ENCODE data around the gene ZNF540. TPM values are rescaled to one million over a fixed set of nuclear protein-coding genes. Genes with fewer than 3 reads are reported as not detected.

Gene ZNF540
- total RNA-seq, 2 donors from 2014 or later, result 4.5 to 18.3 TPM

- Histone ChIP-seq H3K27me3 (replicated peaks; ENCODE audit: insufficient read depth) (no peaks in the 10 kb centered on the region), H3K27ac (no peak overlapping the region), H3K36me3 (peaks cover 41% of the 10 kb centered on the region), H3K4me3 (no peak overlapping the region), H3K4me1 (ENCODE audit: control insufficient read depth in 1 of 2, low read depth in 2 of 2) (no peaks in the 10 kb centered on the region), H3K9me3 (no peaks in the 10 kb centered on the region)
- DNase-seq (ENCODE audit: low spot score), result no peak
- no peak for ATAC-seq (ENCODE audit: insufficient number of reproducible peaks, low FRiP score, low read depth)
- TF ChIP-seq, protein P1, sequence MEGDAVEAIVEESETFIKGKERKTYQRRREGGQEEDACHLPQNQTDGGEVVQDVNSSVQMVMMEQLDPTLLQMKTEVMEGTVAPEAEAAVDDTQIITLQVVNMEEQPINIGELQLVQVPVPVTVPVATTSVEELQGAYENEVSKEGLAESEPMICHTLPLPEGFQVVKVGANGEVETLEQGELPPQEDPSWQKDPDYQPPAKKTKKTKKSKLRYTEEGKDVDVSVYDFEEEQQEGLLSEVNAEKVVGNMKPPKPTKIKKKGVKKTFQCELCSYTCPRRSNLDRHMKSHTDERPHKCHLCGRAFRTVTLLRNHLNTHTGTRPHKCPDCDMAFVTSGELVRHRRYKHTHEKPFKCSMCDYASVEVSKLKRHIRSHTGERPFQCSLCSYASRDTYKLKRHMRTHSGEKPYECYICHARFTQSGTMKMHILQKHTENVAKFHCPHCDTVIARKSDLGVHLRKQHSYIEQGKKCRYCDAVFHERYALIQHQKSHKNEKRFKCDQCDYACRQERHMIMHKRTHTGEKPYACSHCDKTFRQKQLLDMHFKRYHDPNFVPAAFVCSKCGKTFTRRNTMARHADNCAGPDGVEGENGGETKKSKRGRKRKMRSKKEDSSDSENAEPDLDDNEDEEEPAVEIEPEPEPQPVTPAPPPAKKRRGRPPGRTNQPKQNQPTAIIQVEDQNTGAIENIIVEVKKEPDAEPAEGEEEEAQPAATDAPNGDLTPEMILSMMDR (IDR thresholded peaks at IDR 0.05), result no peak
Measured at GRCh38 chr19:37572203-37572602, 22.5 kb upstream of the ZNF540 start.

DNA sequence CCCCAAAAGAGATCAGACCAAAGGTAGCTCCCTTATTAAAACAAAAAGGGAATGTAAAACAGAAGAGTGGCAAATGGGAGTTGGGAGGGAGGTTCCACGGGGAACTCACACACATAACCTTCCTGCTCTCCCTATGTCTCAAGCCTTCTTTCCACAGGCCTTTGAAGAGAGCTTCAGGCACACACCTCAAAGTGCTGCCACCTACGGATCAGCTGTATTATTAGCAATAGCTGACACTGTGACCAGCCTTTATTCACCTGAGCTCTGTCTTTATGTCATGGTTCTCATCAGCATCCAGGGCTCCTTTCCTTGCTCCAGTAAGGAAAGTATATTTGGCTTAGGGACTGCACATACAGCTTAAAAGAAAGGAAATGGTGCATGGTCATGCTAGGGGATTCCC is 11.3 kb upstream of the ZNF540 start:
- H3K9me3 ChIP-seq, result peaks cover 35% of the 10 kb centered on the region
- no peak overlapping the region for H3K4me3 ChIP-seq
- no peak for ATAC-seq (ENCODE audit: insufficient number of reproducible peaks, low FRiP score, low read depth)
- H3K4me1 ChIP-seq (ENCODE audit: control insufficient read depth in 1 of 2, low read depth in 2 of 2), result no peaks in the 10 kb centered on the region
- no peak for DNase-seq (ENCODE audit: low spot score)
- TF ChIP-seq, protein P1 (IDR thresholded peaks at IDR 0.05), result no peak
- peaks cover 71% of the 10 kb centered on the region for H3K36me3 ChIP-seq
- H3K27ac ChIP-seq, result no peak overlapping the region
- H3K27me3 ChIP-seq (replicated peaks; ENCODE audit: insufficient read depth), result no peaks in the 10 kb centered on the region

GRCh38 chr19:37593996-37594303 is 726 bp upstream of the ZNF540 start:
- peaks cover 7% of the 10 kb centered on the region for H3K36me3 ChIP-seq
- H3K4me3 ChIP-seq, result peak overlapping the region; percentile 99
- no peaks in the 10 kb centered on the region for H3K27me3 ChIP-seq (replicated peaks; ENCODE audit: insufficient read depth)
- H3K4me1 ChIP-seq (ENCODE audit: control insufficient read depth in 1 of 2, low read depth in 2 of 2), result peaks cover 11 to 16% of the 10 kb centered on the region in 2 donors
- H3K9me3 ChIP-seq, result peaks cover 12% of the 10 kb centered on the region
- TF ChIP-seq, protein P1 (IDR thresholded peaks at IDR 0.05), result no peak
- DNase-seq (ENCODE audit: low spot score) (no peak), ATAC-seq (ENCODE audit: insufficient number of reproducible peaks, low FRiP score, low read depth) (no peak)
- peak overlapping the region; percentile 90 to 95 for H3K27ac ChIP-seq

DNA sequence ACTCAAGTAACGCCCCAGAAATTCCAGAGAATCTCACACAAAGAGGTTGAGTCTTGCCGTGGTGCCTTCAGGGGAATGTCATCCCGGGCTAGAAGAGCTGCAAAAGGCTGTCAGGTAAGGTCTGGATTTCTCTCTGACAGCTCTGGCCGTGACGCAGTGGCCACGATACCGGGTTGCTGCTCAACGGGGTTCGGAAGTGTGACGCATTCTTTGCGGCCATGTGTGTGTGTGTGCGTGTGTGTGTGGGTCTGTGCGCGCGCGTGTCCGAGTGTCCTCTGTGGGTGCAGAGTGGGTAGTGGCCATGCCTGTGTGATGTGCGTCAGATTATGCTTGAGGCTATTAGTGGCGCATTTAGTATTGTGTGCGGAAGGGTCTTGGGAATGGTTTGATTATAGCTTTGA is 306 bp downstream of the ZNF540 start:
- peak overlapping the region; percentile 90 to 95 for H3K27ac ChIP-seq
- H3K4me1 ChIP-seq (ENCODE audit: control insufficient read depth in 1 of 2, low read depth in 2 of 2), result peaks cover 11 to 16% of the 10 kb centered on the region in 2 donors
- H3K9me3 ChIP-seq, result peaks cover 12% of the 10 kb centered on the region
- H3K27me3 ChIP-seq (replicated peaks; ENCODE audit: insufficient read depth), result no peaks in the 10 kb centered on the region
- peaks cover 16% of the 10 kb centered on the region for H3K36me3 ChIP-seq
- ATAC-seq (ENCODE audit: insufficient number of reproducible peaks, low FRiP score, low read depth) (peak; percentile 75), DNase-seq (ENCODE audit: low spot score) (peak; percentile 37)
- TF ChIP-seq, protein P1 (IDR thresholded peaks at IDR 0.05), result no peak
- peak overlapping the region; percentile 99 for H3K4me3 ChIP-seq

DNA sequence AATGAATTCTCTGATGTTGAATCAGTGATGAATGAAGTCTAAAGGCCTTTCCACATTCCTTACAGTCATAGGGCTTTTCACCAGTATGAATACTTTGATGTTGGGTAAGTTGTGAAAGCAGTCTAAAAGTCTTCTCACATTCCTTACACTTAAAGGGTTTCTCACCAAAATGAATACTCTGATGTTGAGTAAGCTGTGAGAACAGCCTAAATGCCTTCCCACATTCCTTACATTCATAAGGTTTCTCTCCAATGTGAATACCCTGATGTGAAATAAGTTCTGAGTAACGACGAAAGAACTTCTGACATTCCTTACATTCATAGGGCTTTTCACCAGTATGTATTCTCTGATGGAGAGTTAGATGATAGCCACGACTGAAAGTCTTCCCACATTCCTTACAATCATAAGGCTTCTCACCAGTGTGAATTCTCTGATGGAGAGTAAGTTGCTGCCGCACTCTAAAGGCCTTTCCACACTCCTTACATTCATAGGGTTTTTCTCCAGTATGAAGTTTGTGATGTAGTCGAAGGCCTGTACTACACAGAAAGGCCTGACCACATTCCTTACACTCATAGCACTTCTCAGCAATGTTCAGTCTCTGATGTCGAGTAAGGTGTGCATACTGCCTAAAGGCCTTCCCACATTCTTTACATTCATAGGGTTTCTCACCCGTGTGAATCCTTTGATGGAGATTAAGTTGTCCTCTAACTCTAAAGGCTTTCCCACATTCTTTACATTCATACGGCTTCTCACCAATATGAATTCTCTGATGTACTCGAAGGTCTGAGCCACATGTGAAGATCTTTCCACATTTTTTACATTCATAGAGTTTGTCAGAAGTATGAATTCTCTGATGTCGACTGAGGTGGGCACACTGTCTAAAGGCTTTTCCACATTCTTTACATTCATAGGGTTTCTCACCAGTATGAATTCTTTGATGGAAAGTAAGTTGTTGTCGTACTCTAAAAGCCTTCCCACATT is 40.7 kb downstream of the ZNF540 start:
- ATAC-seq (ENCODE audit: insufficient number of reproducible peaks, low FRiP score, low read depth) (no peak), DNase-seq (ENCODE audit: low spot score) (no peak)
- TF ChIP-seq, protein P1 (IDR thresholded peaks at IDR 0.05), result no peak
- peak overlapping the region; percentile 17 for H3K4me3 ChIP-seq
- no peaks in the 10 kb centered on the region for H3K4me1 ChIP-seq (ENCODE audit: control insufficient read depth in 1 of 2, low read depth in 2 of 2)
- H3K9me3 ChIP-seq, result peaks cover 97% of the 10 kb centered on the region
- no peak overlapping the region for H3K27ac ChIP-seq
- no peaks in the 10 kb centered on the region for H3K27me3 ChIP-seq (replicated peaks; ENCODE audit: insufficient read depth)
- peaks cover 40% of the 10 kb centered on the region for H3K36me3 ChIP-seq
